H1 (cell line): ENCODE results near the gene TTC28. TPM values are rescaled to one million over a fixed set of nuclear protein-coding genes. Genes with fewer than 3 reads are reported as not detected.

Source experiments
- CBX5 ChIP-seq: fragments of 300-800, 300-1000 bp; sonication (generic); IDR thresholded peaks from 2 replicates; pipeline ENCODE4 v1.7.1; 2016; ENCODE audit warnings: antibody characterized with exemption, low read length, low read depth
- POLR2AphosphoS5 ChIP-seq: IDR thresholded peaks from 2 replicates; pipeline ENCODE4 v1.6.1; 2011; ENCODE audit warnings: low read depth, low read length
- RAD21 ChIP-seq, 2 experiments: IDR thresholded peaks in 1 of 2; conservative IDR thresholded peaks in 1 of 2; 2 replicates each; pipeline ENCODE4 v1.6.1; 2011; ENCODE audit warnings: low read depth in 2 of 2, low read length in 2 of 2, improper control_type of control experiment in 1 of 2, inconsistent platforms in 1 of 2, mild to moderate bottlenecking in 1 of 2, moderate library complexity in 1 of 2
- SP2 ChIP-seq: IDR thresholded peaks from 2 replicates; pipeline ENCODE4 v1.6.1; 2012; ENCODE audit warnings: mild to moderate bottlenecking, low read length, inconsistent platforms
- USF2 ChIP-seq: IDR thresholded peaks from 2 replicates; pipeline ENCODE4 v1.6.1; 2011; ENCODE audit warnings: low read length, improper control_type of control experiment
- polyA plus RNA-seq, 7 experiments: library from polyadenylated mRNA; depleted of rRNA in 3 of 7; stranded (reverse) in 5 of 7; unstranded in 2 of 7; fragments of >200 nt in 5 of 7; fragments of 200-250 nt in 2 of 7; gene quantifications; 1 replicate in 5 of 7; 2 replicates in 1 of 7; 4 replicates in 1 of 7; pipeline versions ENCODE4 v1.2.1 to v1.2.3, GENCODE V29; 2011 to 2013; ENCODE audit warnings: missing spikeins in 2 of 7, mixed read lengths in 2 of 7
- total RNA-seq: library from RNA; stranded (reverse); fragmentation: NEBNext Ultra II Directional; extraction: Animal tissue kit (Norgen Biotek cat#: 25700); gene quantifications from 2 replicates; pipeline ENCODE4 v1.2.1, GENCODE V29; 2021

TTC28 gene
- total and polyA plus RNA-seq, 2 of the 8 experiments (the other 6 are each of a cell fraction or from before 2014, with no cell fraction given) = 2.6 to 12.6 TPM

DNA sequence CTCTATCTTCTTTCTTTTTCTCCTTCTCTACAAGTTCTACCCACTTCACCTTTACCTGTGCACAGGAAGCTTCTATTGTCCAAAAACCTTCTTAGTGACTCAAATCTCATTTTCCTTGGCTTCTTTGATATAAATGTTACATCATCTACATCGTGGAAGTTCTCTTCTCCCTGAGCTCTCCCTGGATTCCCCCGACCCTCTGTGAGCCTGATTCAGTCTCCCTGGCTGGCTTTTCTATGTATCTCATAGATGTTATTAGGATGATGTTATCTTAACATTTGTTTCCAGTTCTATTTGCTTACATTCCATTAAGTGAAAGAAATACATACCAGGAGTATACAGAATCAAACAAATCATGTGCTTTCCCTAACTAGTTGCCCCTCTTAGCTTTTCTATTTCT lies 524.8 kb downstream of the TTC28 start (continued):
- no peak for TF ChIP-seq RAD21 (IDR thresholded peaks at IDR 0.05 in 1 of 2, conservative IDR thresholded peaks at IDR 0.05 in 1 of 2; ENCODE audit: low read depth in 2 of 2, low read length in 2 of 2)
- no peak for TF ChIP-seq SP2
- no peak for TF ChIP-seq CBX5
- TF ChIP-seq POLR2AphosphoS5 = no peak
- TF ChIP-seq USF2 = no peak
- TF ChIP-seq, all 59 proteins: peak for 0
